Measurements from ENCODE around the gene FCRLB. TPM values are rescaled to one million over a fixed set of nuclear protein-coding genes. Genes with fewer than 3 reads are reported as not detected.

Gene FCRLB
- total RNA-seq, 1 experiment from 2014 or later = not detected

- DNase-seq = no peak
- TF ChIP-seq, protein P1, sequence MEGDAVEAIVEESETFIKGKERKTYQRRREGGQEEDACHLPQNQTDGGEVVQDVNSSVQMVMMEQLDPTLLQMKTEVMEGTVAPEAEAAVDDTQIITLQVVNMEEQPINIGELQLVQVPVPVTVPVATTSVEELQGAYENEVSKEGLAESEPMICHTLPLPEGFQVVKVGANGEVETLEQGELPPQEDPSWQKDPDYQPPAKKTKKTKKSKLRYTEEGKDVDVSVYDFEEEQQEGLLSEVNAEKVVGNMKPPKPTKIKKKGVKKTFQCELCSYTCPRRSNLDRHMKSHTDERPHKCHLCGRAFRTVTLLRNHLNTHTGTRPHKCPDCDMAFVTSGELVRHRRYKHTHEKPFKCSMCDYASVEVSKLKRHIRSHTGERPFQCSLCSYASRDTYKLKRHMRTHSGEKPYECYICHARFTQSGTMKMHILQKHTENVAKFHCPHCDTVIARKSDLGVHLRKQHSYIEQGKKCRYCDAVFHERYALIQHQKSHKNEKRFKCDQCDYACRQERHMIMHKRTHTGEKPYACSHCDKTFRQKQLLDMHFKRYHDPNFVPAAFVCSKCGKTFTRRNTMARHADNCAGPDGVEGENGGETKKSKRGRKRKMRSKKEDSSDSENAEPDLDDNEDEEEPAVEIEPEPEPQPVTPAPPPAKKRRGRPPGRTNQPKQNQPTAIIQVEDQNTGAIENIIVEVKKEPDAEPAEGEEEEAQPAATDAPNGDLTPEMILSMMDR (conservative IDR thresholded peaks at IDR 0.05) = no peak
These were observed 19.6 kb downstream of the FCRLB start for GRCh38 chr1:161740921-161741320.

More at GRCh38 chr1:161740921-161741320, 19.6 kb downstream of the FCRLB start:
- no peak overlapping the region for H2BK5ac ChIP-seq (ENCODE audit: insufficient read length, low read length)
- H2BK12ac ChIP-seq (ENCODE audit: insufficient read length, low read depth, low read length) = no peak overlapping the region
- Mint-ChIP-seq H3K27me3 (ENCODE audit: low read depth) (peaks cover 7% of the 10 kb centered on the region), H3K36me3 (ENCODE audit: insufficient read depth in 1 of 3, low read depth in 3 of 3) (no peaks in the 10 kb centered on the region), H3K9me3 (no peaks in the 10 kb centered on the region), H3K4me3 (no peak overlapping the region), H3K4me1 (peaks cover 20 to 24% of the 10 kb centered on the region in 2 experiments), H3K27ac (no peak overlapping the region)
- peaks cover 10% of the 10 kb centered on the region; the same call in 1 of the 2 replicates for H3K4me1 ChIP-seq (ENCODE audit: insufficient read depth, low read length)
- no peak overlapping the region for H3K56ac ChIP-seq (ENCODE audit: insufficient read length, low read depth, low read length)
- no peak overlapping the region for H4K91ac ChIP-seq (ENCODE audit: insufficient read length, low read depth, low read length)
- no peak overlapping the region for H3K4ac ChIP-seq (ENCODE audit: low read depth, low read length)
- H3K9me3 ChIP-seq (ENCODE audit: control insufficient read depth, low read depth, low read length) = no peaks in the 10 kb centered on the region
- H4K5ac ChIP-seq (ENCODE audit: insufficient read length, low read depth, low read length) = no peak overlapping the region
- H3K18ac ChIP-seq (ENCODE audit: insufficient read length, low read depth, low read length) = no peak overlapping the region
- H3K23ac ChIP-seq (ENCODE audit: insufficient read length, low read depth, low read length) = no peak overlapping the region
- no peaks in the 10 kb centered on the region for H3K79me1 ChIP-seq (ENCODE audit: insufficient read depth, low read depth, low read length, poor library complexity, severe bottlenecking)
- H3K14ac ChIP-seq (ENCODE audit: insufficient read depth, low read length) = no peak overlapping the region
- no peak overlapping the region for H3K4me2 ChIP-seq (ENCODE audit: insufficient read depth, insufficient read length, low read length)
- no peaks in the 10 kb centered on the region for H4K20me1 ChIP-seq (ENCODE audit: control insufficient read depth, insufficient read depth, insufficient read length)
- no CpG with 5 or more reads among the region's 6 CpGs for WGBS (ENCODE audit: extremely low coverage, insufficient read length, low lambda C conversion rate)
- no peak overlapping the region for H3K27ac ChIP-seq (ENCODE audit: insufficient read length, low read depth, low read length)
- no peak overlapping the region for H2AK5ac ChIP-seq (ENCODE audit: insufficient read length, low read length)
- no peak overlapping the region for H2BK15ac ChIP-seq (ENCODE audit: low read depth, low read length)
- H3K79me2 ChIP-seq (ENCODE audit: insufficient read depth, low read length) = no peaks in the 10 kb centered on the region
- no peaks in the 10 kb centered on the region for H3K27me3 ChIP-seq (ENCODE audit: insufficient read depth, low read length)
- no peak overlapping the region for H2AFZ ChIP-seq (ENCODE audit: low read length)
- H3T11ph ChIP-seq (ENCODE audit: low read length) = no peak overlapping the region
- H2BK20ac ChIP-seq (ENCODE audit: low read depth, low read length, poor library complexity, severe bottlenecking) = no peak overlapping the region
- no peak overlapping the region for H3K9ac ChIP-seq (ENCODE audit: extremely low read depth, insufficient read length, low read length)
- H4K8ac ChIP-seq (replicated peaks; ENCODE audit: insufficient read length, low read depth, low read length) = no peak overlapping the region
- H2BK120ac ChIP-seq (ENCODE audit: low read depth, low read length, poor library complexity, severe bottlenecking) = no peak overlapping the region
- H3K23me2 ChIP-seq (ENCODE audit: insufficient read length, low read depth, low read length, poor library complexity, severe bottlenecking) = no peaks in the 10 kb centered on the region
